Rectal smooth muscle tissue (tissue), 1 donor: ENCODE measurements around the gene MEGF11.

Experiments used
- H3K27ac ChIP-seq: one replicate; pipeline ENCODE4 v1.7.0; 2013; ENCODE audit warnings: low read depth, low read length, inconsistent platforms
- H3K27me3 ChIP-seq: one replicate; pipeline ENCODE4 v1.7.0; 2013; ENCODE audit warnings: low read length; ENCODE audit not compliant: control insufficient read depth, insufficient read depth
- H3K36me3 ChIP-seq: one replicate; pipeline ENCODE4 v1.7.0; 2013; ENCODE audit warnings: low read length; ENCODE audit not compliant: control insufficient read depth, insufficient read depth
- H3K4me1 ChIP-seq: one replicate; pipeline ENCODE4 v1.7.0; 2013; ENCODE audit warnings: low read length; ENCODE audit not compliant: control insufficient read depth, insufficient read depth
- H3K4me3 ChIP-seq: one replicate; pipeline ENCODE4 v1.7.0; 2013; ENCODE audit warnings: low read length
- H3K9ac ChIP-seq: one replicate; pipeline ENCODE4 v1.7.0; 2013; ENCODE audit warnings: low read length

Gene MEGF11

DNA sequence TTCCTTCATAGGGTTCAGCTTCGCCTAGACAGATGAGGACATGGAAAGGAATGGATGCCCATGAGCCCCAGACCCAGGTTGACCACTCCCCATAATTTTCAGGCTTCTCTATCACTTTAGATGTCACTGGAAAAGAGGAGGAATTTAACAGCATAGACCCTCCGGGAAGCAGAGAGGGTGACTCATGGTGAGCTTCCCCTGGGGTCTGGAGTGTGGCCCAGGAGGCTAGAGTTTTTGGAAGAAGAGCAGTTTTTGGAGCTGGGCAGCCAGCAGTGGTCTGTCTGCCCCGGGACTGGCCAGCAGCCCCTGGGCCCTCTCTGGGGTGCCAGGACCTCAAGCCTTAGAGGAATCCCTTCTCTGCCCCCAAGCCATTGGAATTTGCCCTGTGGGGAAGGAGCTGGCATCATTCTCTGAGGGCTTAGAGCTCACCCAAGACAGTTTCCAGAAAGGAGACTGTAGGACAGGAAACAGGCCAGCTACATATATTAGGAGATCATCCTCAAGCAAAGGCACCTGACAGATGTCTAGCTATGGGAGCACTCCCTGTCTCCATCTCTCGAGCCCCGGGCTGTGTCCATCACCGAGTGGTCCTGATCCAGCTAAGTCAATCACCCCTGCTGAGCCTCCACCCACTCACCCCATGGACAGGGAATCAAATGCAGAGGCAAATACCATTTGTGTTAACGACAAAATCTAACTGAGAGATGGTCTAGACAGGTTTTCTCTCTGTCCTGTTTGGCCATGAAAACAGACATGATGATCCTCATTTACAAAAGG lies 67.3 kb downstream of the MEGF11 start:
- Histone ChIP-seq H3K9ac (no peak overlapping the region), H3K27ac (no peak overlapping the region), H3K36me3 (no peaks in the 10 kb centered on the region), H3K4me3 (no peak overlapping the region), H3K27me3 (peaks cover 3% of the 10 kb centered on the region), H3K4me1 (no peaks in the 10 kb centered on the region)

DNA sequence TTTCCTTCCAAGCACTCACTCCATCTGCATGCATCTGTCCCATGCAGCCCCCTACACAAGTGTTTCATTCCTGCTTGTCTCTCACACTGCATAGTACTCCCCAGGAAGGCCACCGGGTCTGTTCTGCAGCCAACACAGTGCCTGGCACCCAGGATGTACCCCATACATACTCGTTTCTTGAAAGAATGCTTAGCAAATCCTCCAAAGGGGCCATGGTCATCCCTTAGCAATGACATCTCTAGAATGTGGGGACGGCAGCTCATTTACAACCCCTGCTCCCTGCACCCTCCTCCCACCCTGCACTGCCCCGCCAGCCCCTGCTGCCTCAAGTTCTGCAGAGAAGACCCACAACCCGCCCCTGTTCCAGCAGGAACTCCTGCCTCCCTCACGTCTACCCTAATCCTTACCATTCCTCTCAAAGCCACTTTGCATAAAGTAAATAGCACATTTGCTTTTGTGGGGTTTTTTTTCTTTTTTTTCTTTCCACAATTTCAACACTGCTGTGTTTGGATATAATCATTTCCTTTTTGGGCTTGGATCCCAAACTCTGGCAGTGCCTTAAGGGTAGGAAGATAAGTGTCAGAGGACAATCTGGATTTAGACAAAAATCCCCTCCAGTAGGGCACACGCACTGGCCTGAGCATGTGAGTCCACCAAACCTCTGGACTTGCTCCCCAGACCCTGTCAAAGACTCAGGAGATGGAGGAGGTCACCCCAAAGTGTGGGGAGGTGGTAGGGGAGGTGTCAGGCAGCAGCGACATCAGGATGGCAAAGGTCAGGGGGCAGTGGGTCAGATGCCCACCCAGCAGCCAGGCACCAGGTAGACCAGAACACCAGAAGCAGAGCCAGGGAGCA lies 68.4 kb downstream of the MEGF11 start:
- H3K9ac ChIP-seq: no peak overlapping the region
- no peak overlapping the region for H3K4me3 ChIP-seq
- peaks cover 3% of the 10 kb centered on the region for H3K27me3 ChIP-seq
- H3K4me1 ChIP-seq: no peaks in the 10 kb centered on the region
- no peaks in the 10 kb centered on the region for H3K36me3 ChIP-seq
- no peak overlapping the region for H3K27ac ChIP-seq

DNA sequence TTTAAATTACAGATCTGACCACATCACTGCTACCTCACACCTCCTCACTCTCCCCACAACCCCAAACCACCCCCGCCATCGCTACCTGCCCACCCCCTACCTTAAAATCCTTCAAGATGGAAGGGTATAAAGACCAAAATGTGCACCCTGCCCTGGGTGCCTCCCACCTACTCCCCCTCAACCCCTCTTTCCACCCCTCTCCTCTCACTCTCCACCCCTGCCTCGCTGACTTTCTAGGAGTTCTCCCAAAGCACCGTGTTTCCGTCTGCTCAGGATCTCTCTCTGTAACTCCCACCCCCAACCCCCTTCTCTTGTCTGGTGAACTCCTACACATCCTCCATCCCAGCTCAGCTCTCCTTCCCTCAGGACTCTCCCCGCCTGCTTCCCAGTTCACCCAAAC lies 69.1 kb downstream of the MEGF11 start:
- Histone ChIP-seq H3K4me1 (no peaks in the 10 kb centered on the region), H3K9ac (no peak overlapping the region), H3K27ac (no peak overlapping the region), H3K4me3 (no peak overlapping the region), H3K36me3 (no peaks in the 10 kb centered on the region), H3K27me3 (peaks cover 3% of the 10 kb centered on the region)

GRCh38 chr15:66180531-66181097 lies 72.9 kb downstream of the MEGF11 start:
- Histone ChIP-seq H3K4me3 (no peak overlapping the region), H3K27ac (no peak overlapping the region), H3K4me1 (no peaks in the 10 kb centered on the region), H3K27me3 (peaks cover 3% of the 10 kb centered on the region), H3K36me3 (no peaks in the 10 kb centered on the region), H3K9ac (no peak overlapping the region)

GRCh38 chr15:66178531-66178910 lies 75.0 kb downstream of the MEGF11 start:
- Histone ChIP-seq H3K4me3 (no peak overlapping the region), H3K27ac (no peak overlapping the region), H3K9ac (no peak overlapping the region), H3K36me3 (no peaks in the 10 kb centered on the region), H3K4me1 (no peaks in the 10 kb centered on the region), H3K27me3 (peaks cover 3% of the 10 kb centered on the region)

- Histone ChIP-seq H3K27me3 (no peaks in the 10 kb centered on the region), H3K4me3 (no peak overlapping the region)
Observed at GRCh38 chr15:66172324-66172980, 81.1 kb downstream of the MEGF11 start.

DNA sequence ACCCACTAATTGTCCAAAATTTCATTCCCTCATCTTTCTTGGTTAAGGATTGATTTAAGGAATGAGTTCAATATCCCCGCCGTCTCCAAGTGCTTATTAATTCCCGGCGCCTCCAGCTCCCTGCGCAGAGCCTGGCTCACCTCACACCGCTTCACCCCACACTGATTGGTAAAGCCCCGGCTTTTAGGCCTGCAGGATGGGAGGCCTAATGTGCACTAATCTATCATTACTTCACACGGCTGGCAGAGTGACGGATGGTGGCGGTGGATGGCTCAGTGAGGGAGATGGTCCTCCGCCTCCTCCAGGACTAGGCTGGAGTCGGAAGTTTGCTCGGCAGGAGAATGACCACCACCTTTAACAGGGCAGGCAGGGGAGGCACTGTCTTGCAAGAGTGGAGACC lies 81.7 kb downstream of the MEGF11 start:
- Histone ChIP-seq H3K9ac (no peak overlapping the region), H3K4me1 (no peaks in the 10 kb centered on the region), H3K36me3 (no peaks in the 10 kb centered on the region), H3K4me3 (no peak overlapping the region), H3K27ac (no peak overlapping the region), H3K27me3 (no peaks in the 10 kb centered on the region)

More at GRCh38 chr15:66172324-66172980, 81.1 kb downstream of the MEGF11 start:
- Histone ChIP-seq H3K4me1 (no peaks in the 10 kb centered on the region), H3K9ac (no peak overlapping the region), H3K27ac (no peak overlapping the region), H3K36me3 (no peaks in the 10 kb centered on the region)

DNA sequence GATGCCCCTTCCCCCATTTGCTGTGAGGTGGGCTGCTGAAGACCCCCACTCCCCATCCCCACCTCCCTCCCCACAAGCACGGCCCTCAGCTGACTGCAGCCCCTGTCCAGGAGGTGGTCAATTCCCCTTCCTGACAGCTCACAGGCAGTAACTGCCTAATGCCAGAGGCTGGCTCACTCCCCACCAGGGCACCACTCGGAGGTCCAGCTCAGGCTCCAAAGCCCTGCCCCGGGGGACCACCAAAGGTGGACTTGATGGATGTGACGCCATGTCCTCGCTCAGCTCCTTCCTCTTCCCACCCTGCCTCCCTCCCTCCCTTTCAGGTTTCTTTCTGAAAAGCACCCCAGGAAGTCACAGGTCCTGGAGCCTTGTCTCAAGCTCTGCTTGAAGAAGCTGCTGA lies 82.8 kb downstream of the MEGF11 start:
- Histone ChIP-seq H3K27ac (no peak overlapping the region), H3K27me3 (no peaks in the 10 kb centered on the region), H3K4me1 (no peaks in the 10 kb centered on the region), H3K9ac (no peak overlapping the region), H3K36me3 (no peaks in the 10 kb centered on the region), H3K4me3 (no peak overlapping the region)

- no peak overlapping the region for H3K4me3 ChIP-seq
- H3K27ac ChIP-seq: no peak overlapping the region
- no peaks in the 10 kb centered on the region for H3K4me1 ChIP-seq
- no peaks in the 10 kb centered on the region for H3K36me3 ChIP-seq
- no peaks in the 10 kb centered on the region for H3K27me3 ChIP-seq
- no peak overlapping the region for H3K9ac ChIP-seq
Observed at GRCh38 chr15:66170042-66170441, 83.5 kb downstream of the MEGF11 start.

DNA sequence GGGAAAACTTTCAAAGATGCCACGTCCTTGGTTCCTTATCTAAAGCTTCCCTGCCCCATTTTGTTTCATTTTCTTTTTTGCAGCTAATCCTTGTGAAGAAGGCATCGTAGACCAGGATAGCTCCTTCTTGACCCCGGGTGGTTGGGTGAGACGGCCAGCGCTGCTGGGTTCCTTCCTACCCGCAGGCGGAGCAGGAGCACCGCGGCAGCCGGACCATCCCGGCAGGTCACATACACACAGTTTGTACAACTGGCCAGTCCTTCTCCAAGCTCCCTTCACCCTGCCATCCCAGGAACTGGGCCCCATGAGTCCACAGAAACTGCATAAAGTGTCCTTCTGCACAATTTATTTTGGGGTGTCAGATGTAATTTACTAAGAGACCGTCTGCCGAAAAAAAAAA lies 83.9 kb downstream of the MEGF11 start:
- Histone ChIP-seq H3K4me1 (no peaks in the 10 kb centered on the region), H3K4me3 (no peak overlapping the region), H3K27me3 (no peaks in the 10 kb centered on the region), H3K9ac (no peak overlapping the region), H3K36me3 (no peaks in the 10 kb centered on the region), H3K27ac (no peak overlapping the region)

GRCh38 chr15:66169023-66169422 lies 84.5 kb downstream of the MEGF11 start:
- Histone ChIP-seq H3K4me1 (no peaks in the 10 kb centered on the region), H3K4me3 (no peak overlapping the region), H3K36me3 (no peaks in the 10 kb centered on the region), H3K27ac (no peak overlapping the region), H3K9ac (no peak overlapping the region), H3K27me3 (no peaks in the 10 kb centered on the region)

DNA sequence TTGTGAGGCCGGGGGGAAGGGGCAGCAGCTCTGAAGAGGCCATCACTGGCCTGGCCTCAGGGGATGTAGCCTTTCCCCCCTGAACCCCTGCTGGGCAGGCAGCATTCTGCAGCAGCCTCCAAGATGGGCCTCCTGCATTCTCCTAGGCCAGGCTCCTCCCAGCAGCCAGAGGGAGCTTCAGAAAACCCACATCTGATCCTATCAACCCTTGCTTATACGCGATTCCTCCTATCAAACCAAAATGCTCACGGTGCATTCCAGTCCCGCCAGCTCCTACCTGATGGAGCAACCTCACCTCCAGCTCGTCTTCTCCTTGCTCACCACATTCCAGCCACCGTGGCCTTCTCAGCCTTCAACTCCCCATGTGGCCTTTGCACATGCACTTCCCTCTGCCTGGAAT lies 85.7 kb downstream of the MEGF11 start:
- Histone ChIP-seq H3K4me3 (no peak overlapping the region), H3K36me3 (no peaks in the 10 kb centered on the region), H3K27ac (no peak overlapping the region), H3K27me3 (no peaks in the 10 kb centered on the region), H3K4me1 (no peaks in the 10 kb centered on the region), H3K9ac (no peak overlapping the region)
